Smooth muscle cell (in vitro differentiated cells): ENCODE data around the gene MYO1C. TPM values are rescaled to one million over a fixed set of nuclear protein-coding genes. Genes with fewer than 3 reads are reported as not detected.

Experiments used
- DNase-seq: peaks from one replicate; lab custom pipeline; 2025; ENCODE audit not compliant: unreplicated experiment; lab: John Stamatoyannopoulos, UW
- H2AFZ ChIP-seq: fragments of 200-600 bp; sonication (generic); 2 replicates; pipeline ENCODE4 v1.6.0; 2016; ENCODE audit warnings: antibody characterized with exemption, low read depth, mild to moderate bottlenecking
- H3F3A ChIP-seq: fragments of 200-600 bp; sonication (generic); 2 replicates; pipeline ENCODE4 v1.6.0; 2017; ENCODE audit warnings: antibody characterized with exemption, low read depth
- H3K27ac ChIP-seq: fragments of 200-600 bp; sonication (generic); 2 replicates; pipeline ENCODE4 v1.5.1; 2016; ENCODE audit warnings: low read depth, mild to moderate bottlenecking
- H3K27me3 ChIP-seq: fragments of 200-600 bp; sonication (generic); 2 replicates; pipeline ENCODE4 v1.6.1; 2016; ENCODE audit warnings: low read depth, mild to moderate bottlenecking
- H3K36me3 ChIP-seq: fragments of 200-600 bp; sonication (generic); 2 replicates; pipeline ENCODE4 v1.5.1; 2016; ENCODE audit warnings: low read depth
- H3K4me1 ChIP-seq: fragments of 200-600 bp; sonication (generic); 2 replicates; pipeline ENCODE4 v1.5.1; 2016; ENCODE audit warnings: low read depth
- H3K4me2 ChIP-seq: fragments of 200-600 bp; sonication (generic); 2 replicates; pipeline ENCODE4 v1.6.0; 2016; ENCODE audit warnings: mild to moderate bottlenecking
- H3K4me3 ChIP-seq: fragments of 200-600 bp; sonication (generic); 2 replicates; pipeline ENCODE4 v1.5.1; 2016; ENCODE audit warnings: mild to moderate bottlenecking
- H3K79me2 ChIP-seq: fragments of 200-600 bp; sonication (generic); 2 replicates; pipeline ENCODE4 v1.6.0; 2016; ENCODE audit warnings: low read depth, mild to moderate bottlenecking
- H3K9ac ChIP-seq: fragments of 200-600 bp; sonication (generic); 2 replicates; pipeline ENCODE4 v1.6.0; 2016; ENCODE audit warnings: low read depth
- H3K9me3 ChIP-seq: fragments of 200-600 bp; sonication (generic); replicated peaks from 2 replicates; pipeline ENCODE4 v1.5.1; 2016; ENCODE audit warnings: low read depth
- H4K20me1 ChIP-seq: fragments of 200-600 bp; sonication (generic); 2 replicates; pipeline ENCODE4 v1.6.0; 2016; ENCODE audit warnings: low read depth
- WGBS: methylation state at CpG from one replicate; pipeline ENCODE4 v1.1.7; 2016; ENCODE audit warnings: low lambda C conversion rate; 5-methylcytosine and 5-hydroxymethylcytosine counted together
- polyA plus RNA-seq: library from polyadenylated mRNA; unstranded; fragments of >200 nt; fragmentation: Nextera tagmentation; extraction: Ambion mirVana; gene quantifications from 2 replicates; pipeline ENCODE4 v1.2.1, GENCODE V29; 2016
- total RNA-seq: library from RNA; depleted of rRNA; stranded (reverse); fragments of >200 nt; gene quantifications from 2 replicates; pipeline ENCODE4 v1.2.3, GENCODE V29; 2014
- TF ChIP-seq, protein P1 (sequence below): fragments of 200-600 bp; sonication (generic); IDR thresholded peaks from 2 replicates; pipeline ENCODE4 v1.5.1; 2017; ENCODE audit warnings: borderline replicate concordance, mild to moderate bottlenecking, antibody characterized with exemption; ENCODE audit not compliant: insufficient read depth, poor library complexity, severe bottlenecking

Gene MYO1C
- total and polyA plus RNA-seq, 2 experiments from 2014 or later, result 80.4 to 81.5 TPM

DNA sequence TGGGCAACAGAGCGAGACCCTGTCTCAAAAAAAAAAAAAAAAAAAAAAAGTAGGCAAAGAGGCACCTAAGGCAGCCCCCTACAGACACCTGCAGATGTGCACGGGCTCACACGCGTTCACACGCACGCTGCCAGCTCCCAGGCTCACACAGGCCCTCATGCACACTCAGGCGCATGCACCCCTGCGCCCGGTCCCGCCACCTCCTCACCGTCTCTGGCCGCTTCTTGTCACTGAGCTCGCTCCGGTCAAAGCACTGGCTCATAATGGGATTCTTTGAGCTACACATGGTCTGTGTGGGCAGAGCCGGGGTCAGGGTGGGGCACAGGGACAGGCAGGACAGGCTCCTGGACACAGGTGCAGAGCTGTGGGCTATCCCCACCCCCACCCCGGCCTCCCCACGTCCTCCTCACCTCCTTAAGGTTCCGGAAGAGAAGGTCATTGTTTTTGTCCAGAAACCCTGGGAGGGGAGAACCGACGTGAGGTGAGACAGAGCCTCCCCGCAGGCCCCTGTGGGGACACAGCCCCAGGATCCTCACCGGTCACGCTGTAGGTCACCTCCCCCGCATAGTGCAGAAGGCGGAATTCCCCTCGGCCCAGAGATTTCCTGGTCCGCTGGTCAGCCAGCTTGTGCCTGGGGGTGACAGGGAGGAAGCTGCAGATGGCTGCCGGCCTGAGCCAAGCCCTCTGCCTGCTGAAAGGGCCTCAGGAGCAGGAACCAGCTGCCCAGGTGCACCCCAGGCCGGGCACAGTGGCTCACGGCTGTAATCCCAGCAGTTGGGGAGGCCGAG, 17.9 kb downstream of the MYO1C start:
- TF ChIP-seq, protein P1, sequence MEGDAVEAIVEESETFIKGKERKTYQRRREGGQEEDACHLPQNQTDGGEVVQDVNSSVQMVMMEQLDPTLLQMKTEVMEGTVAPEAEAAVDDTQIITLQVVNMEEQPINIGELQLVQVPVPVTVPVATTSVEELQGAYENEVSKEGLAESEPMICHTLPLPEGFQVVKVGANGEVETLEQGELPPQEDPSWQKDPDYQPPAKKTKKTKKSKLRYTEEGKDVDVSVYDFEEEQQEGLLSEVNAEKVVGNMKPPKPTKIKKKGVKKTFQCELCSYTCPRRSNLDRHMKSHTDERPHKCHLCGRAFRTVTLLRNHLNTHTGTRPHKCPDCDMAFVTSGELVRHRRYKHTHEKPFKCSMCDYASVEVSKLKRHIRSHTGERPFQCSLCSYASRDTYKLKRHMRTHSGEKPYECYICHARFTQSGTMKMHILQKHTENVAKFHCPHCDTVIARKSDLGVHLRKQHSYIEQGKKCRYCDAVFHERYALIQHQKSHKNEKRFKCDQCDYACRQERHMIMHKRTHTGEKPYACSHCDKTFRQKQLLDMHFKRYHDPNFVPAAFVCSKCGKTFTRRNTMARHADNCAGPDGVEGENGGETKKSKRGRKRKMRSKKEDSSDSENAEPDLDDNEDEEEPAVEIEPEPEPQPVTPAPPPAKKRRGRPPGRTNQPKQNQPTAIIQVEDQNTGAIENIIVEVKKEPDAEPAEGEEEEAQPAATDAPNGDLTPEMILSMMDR, result no peak
- no peaks in the 10 kb centered on the region for H3K9me3 ChIP-seq
- H3K79me2 ChIP-seq, result no peaks in the 10 kb centered on the region
- no peak overlapping the region for H3K9ac ChIP-seq
- no peak overlapping the region for H2AFZ ChIP-seq
- H3K27ac ChIP-seq, result no peak overlapping the region
- 93% methylated on average over 31 of the region's 31 CpGs for WGBS
- H3K27me3 ChIP-seq, result no peaks in the 10 kb centered on the region
- no peaks in the 10 kb centered on the region for H3F3A ChIP-seq
- H3K4me2 ChIP-seq, result no peak overlapping the region
- H4K20me1 ChIP-seq, result peaks cover 19% of the 10 kb centered on the region
- no peaks in the 10 kb centered on the region for H3K4me1 ChIP-seq
- no peak overlapping the region for H3K4me3 ChIP-seq
- DNase-seq, result no peak
- H3K36me3 ChIP-seq, result no peaks in the 10 kb centered on the region

DNA sequence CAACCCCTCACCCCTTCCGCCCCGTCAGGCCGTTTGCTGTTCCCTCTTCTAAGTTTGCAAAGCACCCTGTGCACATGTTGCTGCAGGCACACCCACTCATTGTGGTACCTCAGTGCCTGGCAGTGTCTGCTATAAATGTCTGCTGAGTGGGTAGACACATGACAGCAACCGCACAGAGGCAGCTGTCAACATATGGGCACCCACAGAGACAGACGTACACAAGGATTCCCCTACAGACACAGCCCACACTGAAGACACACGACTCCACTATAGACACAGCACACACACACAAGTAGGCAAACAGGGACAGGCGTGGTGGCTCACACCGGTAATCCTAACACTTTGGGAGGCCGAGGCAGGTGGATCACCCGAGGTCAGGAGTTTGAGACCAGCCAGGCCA, 18.6 kb downstream of the MYO1C start:
- no peak overlapping the region for H2AFZ ChIP-seq
- no peaks in the 10 kb centered on the region for H3K9me3 ChIP-seq
- no peak overlapping the region for H3K27ac ChIP-seq
- no peaks in the 10 kb centered on the region for H3K27me3 ChIP-seq
- no peaks in the 10 kb centered on the region for H3K4me1 ChIP-seq
- H4K20me1 ChIP-seq, result peaks cover 21% of the 10 kb centered on the region
- H3K4me3 ChIP-seq, result no peak overlapping the region
- TF ChIP-seq, protein P1, result no peak
- WGBS, result 94% methylated on average over 9 of the region's 10 CpGs
- no peak overlapping the region for H3K9ac ChIP-seq
- H3F3A ChIP-seq, result no peaks in the 10 kb centered on the region
- no peak for DNase-seq
- no peak overlapping the region for H3K4me2 ChIP-seq
- no peaks in the 10 kb centered on the region for H3K79me2 ChIP-seq
- no peaks in the 10 kb centered on the region for H3K36me3 ChIP-seq

DNA sequence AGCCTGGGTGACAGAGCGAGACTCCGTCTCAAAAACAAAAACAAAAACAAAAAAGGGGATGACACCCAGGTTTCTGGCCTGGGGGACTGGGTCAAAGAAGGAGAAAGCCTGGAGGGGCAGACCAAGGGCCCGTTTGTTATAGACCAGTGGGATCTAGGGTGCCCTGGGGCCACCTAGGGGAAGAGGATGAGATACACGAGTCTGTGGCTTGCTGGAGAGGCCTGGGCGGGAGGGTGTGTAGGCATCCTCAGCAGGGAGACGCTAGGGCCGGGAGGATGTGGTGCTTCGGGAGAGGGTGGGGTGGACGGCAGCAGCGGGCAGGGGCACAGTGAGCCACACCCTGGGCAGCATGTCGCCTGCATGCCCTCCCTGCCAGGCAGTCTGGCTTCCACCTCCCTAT, 19.3 kb downstream of the MYO1C start:
- Histone ChIP-seq H3K9me3 (no peaks in the 10 kb centered on the region), H2AFZ (no peak overlapping the region), H3K9ac (no peak overlapping the region), H3K27ac (no peak overlapping the region), H3K4me1 (no peaks in the 10 kb centered on the region), H3K27me3 (no peaks in the 10 kb centered on the region), H4K20me1 (peaks cover 26% of the 10 kb centered on the region), H3K4me3 (no peak overlapping the region), H3K36me3 (no peaks in the 10 kb centered on the region), H3K79me2 (no peaks in the 10 kb centered on the region), H3F3A (no peaks in the 10 kb centered on the region), H3K4me2 (no peak overlapping the region)
- TF ChIP-seq, protein P1, result no peak
- WGBS, result 84% methylated on average over 11 of the region's 11 CpGs
- DNase-seq, result no peak
